C4-2B (cell line): ENCODE measurements around the gene CLSTN3.

Experiments used
- ZFX ChIP-seq: fragments of 450-650 bp; IDR thresholded peaks from 2 replicates; pipeline ENCODE4 v1.6.1; 2017
- TF ChIP-seq, protein P1 (sequence below): fragments of 450-650 bp; conservative IDR thresholded peaks from 2 replicates; pipeline ENCODE4 v1.5.1; 2017; ENCODE audit warnings: mild to moderate bottlenecking

GRCh38 chr12:7203109-7203508 is 72.9 kb downstream of the CLSTN3 start:
- TF ChIP-seq, protein P1, sequence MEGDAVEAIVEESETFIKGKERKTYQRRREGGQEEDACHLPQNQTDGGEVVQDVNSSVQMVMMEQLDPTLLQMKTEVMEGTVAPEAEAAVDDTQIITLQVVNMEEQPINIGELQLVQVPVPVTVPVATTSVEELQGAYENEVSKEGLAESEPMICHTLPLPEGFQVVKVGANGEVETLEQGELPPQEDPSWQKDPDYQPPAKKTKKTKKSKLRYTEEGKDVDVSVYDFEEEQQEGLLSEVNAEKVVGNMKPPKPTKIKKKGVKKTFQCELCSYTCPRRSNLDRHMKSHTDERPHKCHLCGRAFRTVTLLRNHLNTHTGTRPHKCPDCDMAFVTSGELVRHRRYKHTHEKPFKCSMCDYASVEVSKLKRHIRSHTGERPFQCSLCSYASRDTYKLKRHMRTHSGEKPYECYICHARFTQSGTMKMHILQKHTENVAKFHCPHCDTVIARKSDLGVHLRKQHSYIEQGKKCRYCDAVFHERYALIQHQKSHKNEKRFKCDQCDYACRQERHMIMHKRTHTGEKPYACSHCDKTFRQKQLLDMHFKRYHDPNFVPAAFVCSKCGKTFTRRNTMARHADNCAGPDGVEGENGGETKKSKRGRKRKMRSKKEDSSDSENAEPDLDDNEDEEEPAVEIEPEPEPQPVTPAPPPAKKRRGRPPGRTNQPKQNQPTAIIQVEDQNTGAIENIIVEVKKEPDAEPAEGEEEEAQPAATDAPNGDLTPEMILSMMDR, result no peak
- no peak for TF ChIP-seq ZFX
